Breast epithelium (tissue), 3 donors: ENCODE data around the gene ACAD11.

Experiments
- POLR2A ChIP-seq: fragments of 450-650 bp; IDR thresholded peaks from one replicate; pipeline ENCODE4 v1.6.1; 2016; ENCODE audit warnings: antibody characterized with exemption, mild to moderate bottlenecking, moderate library complexity
- POLR2AphosphoS5 ChIP-seq, 3 donors: sonication (generic); formaldehyde crosslinking; IDR thresholded peaks; one replicate each; pipeline ENCODE4 v1.6.1; 2017; ENCODE audit warnings: antibody characterized with exemption in 3 of 3
- TF ChIP-seq, protein P1 (sequence below), 3 donors: fragments of 450-650 bp; IDR thresholded peaks; one replicate each; pipeline ENCODE4 v1.5.1; 2016 to 2017; ENCODE audit warnings: antibody characterized with exemption in 3 of 3, mild to moderate bottlenecking in 3 of 3, moderate library complexity in 3 of 3

DNA sequence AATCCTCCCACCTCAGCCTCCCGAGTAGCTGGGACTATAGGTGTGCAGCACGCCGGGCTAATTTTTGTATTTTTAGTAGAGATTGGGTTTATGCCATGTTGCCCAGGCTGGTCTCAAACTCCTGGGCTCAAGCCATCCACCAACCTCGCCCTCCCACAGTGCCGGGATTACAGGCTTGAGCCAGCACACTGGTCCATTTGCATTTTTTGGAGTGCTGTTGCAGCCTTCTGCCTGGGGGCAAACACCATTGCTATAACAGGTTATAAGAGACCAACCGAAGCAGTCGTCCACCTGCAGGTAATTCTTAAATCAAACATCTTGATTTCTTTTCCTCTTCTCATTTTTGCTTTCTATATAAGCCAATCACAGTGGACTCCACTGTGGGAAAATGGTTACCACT lies 34.8 kb downstream of the ACAD11 start:
- TF ChIP-seq, protein P1, sequence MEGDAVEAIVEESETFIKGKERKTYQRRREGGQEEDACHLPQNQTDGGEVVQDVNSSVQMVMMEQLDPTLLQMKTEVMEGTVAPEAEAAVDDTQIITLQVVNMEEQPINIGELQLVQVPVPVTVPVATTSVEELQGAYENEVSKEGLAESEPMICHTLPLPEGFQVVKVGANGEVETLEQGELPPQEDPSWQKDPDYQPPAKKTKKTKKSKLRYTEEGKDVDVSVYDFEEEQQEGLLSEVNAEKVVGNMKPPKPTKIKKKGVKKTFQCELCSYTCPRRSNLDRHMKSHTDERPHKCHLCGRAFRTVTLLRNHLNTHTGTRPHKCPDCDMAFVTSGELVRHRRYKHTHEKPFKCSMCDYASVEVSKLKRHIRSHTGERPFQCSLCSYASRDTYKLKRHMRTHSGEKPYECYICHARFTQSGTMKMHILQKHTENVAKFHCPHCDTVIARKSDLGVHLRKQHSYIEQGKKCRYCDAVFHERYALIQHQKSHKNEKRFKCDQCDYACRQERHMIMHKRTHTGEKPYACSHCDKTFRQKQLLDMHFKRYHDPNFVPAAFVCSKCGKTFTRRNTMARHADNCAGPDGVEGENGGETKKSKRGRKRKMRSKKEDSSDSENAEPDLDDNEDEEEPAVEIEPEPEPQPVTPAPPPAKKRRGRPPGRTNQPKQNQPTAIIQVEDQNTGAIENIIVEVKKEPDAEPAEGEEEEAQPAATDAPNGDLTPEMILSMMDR (IDR thresholded peaks at IDR 0.05): no peak
- TF ChIP-seq POLR2A: no peak
- TF ChIP-seq POLR2AphosphoS5 (IDR thresholded peaks at IDR 0.05): no peak
